Smooth muscle cell (in vitro differentiated cells): Measurements from ENCODE around the gene NCOA1. TPM values are rescaled to one million over a fixed set of nuclear protein-coding genes. Genes with fewer than 3 reads are reported as not detected.

Experiments
- DNase-seq: peaks from one replicate; lab custom pipeline; 2025; ENCODE audit not compliant: unreplicated experiment; lab: John Stamatoyannopoulos, UW
- H2AFZ ChIP-seq: fragments of 200-600 bp; sonication (generic); 2 replicates; pipeline ENCODE4 v1.6.0; 2016; ENCODE audit warnings: antibody characterized with exemption, low read depth, mild to moderate bottlenecking
- H3F3A ChIP-seq: fragments of 200-600 bp; sonication (generic); 2 replicates; pipeline ENCODE4 v1.6.0; 2017; ENCODE audit warnings: antibody characterized with exemption, low read depth
- H3K27ac ChIP-seq: fragments of 200-600 bp; sonication (generic); 2 replicates; pipeline ENCODE4 v1.5.1; 2016; ENCODE audit warnings: low read depth, mild to moderate bottlenecking
- H3K27me3 ChIP-seq: fragments of 200-600 bp; sonication (generic); 2 replicates; pipeline ENCODE4 v1.6.1; 2016; ENCODE audit warnings: low read depth, mild to moderate bottlenecking
- H3K36me3 ChIP-seq: fragments of 200-600 bp; sonication (generic); 2 replicates; pipeline ENCODE4 v1.5.1; 2016; ENCODE audit warnings: low read depth
- H3K4me1 ChIP-seq: fragments of 200-600 bp; sonication (generic); 2 replicates; pipeline ENCODE4 v1.5.1; 2016; ENCODE audit warnings: low read depth
- H3K4me2 ChIP-seq: fragments of 200-600 bp; sonication (generic); 2 replicates; pipeline ENCODE4 v1.6.0; 2016; ENCODE audit warnings: mild to moderate bottlenecking
- H3K4me3 ChIP-seq: fragments of 200-600 bp; sonication (generic); 2 replicates; pipeline ENCODE4 v1.5.1; 2016; ENCODE audit warnings: mild to moderate bottlenecking
- H3K79me2 ChIP-seq: fragments of 200-600 bp; sonication (generic); 2 replicates; pipeline ENCODE4 v1.6.0; 2016; ENCODE audit warnings: low read depth, mild to moderate bottlenecking
- H3K9ac ChIP-seq: fragments of 200-600 bp; sonication (generic); 2 replicates; pipeline ENCODE4 v1.6.0; 2016; ENCODE audit warnings: low read depth
- H3K9me3 ChIP-seq: fragments of 200-600 bp; sonication (generic); replicated peaks from 2 replicates; pipeline ENCODE4 v1.5.1; 2016; ENCODE audit warnings: low read depth
- H4K20me1 ChIP-seq: fragments of 200-600 bp; sonication (generic); 2 replicates; pipeline ENCODE4 v1.6.0; 2016; ENCODE audit warnings: low read depth
- WGBS: methylation state at CpG from one replicate; pipeline ENCODE4 v1.1.7; 2016; ENCODE audit warnings: low lambda C conversion rate; 5-methylcytosine and 5-hydroxymethylcytosine counted together
- polyA plus RNA-seq: library from polyadenylated mRNA; unstranded; fragments of >200 nt; fragmentation: Nextera tagmentation; extraction: Ambion mirVana; gene quantifications from 2 replicates; pipeline ENCODE4 v1.2.1, GENCODE V29; 2016
- total RNA-seq: library from RNA; depleted of rRNA; stranded (reverse); fragments of >200 nt; gene quantifications from 2 replicates; pipeline ENCODE4 v1.2.3, GENCODE V29; 2014
- TF ChIP-seq, protein P1 (sequence below): fragments of 200-600 bp; sonication (generic); IDR thresholded peaks from 2 replicates; pipeline ENCODE4 v1.5.1; 2017; ENCODE audit warnings: borderline replicate concordance, mild to moderate bottlenecking, antibody characterized with exemption; ENCODE audit not compliant: insufficient read depth, poor library complexity, severe bottlenecking

Gene NCOA1
- total and polyA plus RNA-seq, 2 experiments from 2014 or later: 8.5 to 21.0 TPM

DNA sequence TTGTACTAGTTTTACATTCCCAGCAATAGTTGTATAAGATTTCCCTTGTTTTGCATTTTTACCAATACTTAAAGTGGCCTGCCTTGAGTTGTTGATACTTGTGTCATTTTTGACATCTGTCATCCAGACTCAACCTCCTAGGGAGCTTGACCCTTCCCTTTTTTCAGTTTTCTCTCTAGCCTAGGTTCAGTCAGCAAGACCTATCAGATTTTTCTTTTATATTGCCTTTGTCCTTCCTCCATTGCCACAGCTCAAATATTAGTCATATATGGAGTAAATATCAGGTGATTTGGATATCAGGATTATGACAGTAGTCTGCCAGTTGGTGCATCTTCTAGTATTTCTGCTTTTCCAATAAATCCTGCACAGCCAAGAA, 315.6 kb downstream of the NCOA1 start:
- Histone ChIP-seq H3K4me3 (no peak overlapping the region), H3K27ac (no peak overlapping the region), H3K9ac (no peak overlapping the region), H3K27me3 (no peaks in the 10 kb centered on the region), H3K36me3 (no peaks in the 10 kb centered on the region), H3F3A (no peaks in the 10 kb centered on the region), H3K4me1 (no peaks in the 10 kb centered on the region), H3K9me3 (no peaks in the 10 kb centered on the region), H3K4me2 (no peak overlapping the region), H4K20me1 (no peaks in the 10 kb centered on the region), H3K79me2 (peaks cover 56% of the 10 kb centered on the region), H2AFZ (no peak overlapping the region)
- DNase-seq: no peak
- TF ChIP-seq, protein P1, sequence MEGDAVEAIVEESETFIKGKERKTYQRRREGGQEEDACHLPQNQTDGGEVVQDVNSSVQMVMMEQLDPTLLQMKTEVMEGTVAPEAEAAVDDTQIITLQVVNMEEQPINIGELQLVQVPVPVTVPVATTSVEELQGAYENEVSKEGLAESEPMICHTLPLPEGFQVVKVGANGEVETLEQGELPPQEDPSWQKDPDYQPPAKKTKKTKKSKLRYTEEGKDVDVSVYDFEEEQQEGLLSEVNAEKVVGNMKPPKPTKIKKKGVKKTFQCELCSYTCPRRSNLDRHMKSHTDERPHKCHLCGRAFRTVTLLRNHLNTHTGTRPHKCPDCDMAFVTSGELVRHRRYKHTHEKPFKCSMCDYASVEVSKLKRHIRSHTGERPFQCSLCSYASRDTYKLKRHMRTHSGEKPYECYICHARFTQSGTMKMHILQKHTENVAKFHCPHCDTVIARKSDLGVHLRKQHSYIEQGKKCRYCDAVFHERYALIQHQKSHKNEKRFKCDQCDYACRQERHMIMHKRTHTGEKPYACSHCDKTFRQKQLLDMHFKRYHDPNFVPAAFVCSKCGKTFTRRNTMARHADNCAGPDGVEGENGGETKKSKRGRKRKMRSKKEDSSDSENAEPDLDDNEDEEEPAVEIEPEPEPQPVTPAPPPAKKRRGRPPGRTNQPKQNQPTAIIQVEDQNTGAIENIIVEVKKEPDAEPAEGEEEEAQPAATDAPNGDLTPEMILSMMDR: no peak

DNA sequence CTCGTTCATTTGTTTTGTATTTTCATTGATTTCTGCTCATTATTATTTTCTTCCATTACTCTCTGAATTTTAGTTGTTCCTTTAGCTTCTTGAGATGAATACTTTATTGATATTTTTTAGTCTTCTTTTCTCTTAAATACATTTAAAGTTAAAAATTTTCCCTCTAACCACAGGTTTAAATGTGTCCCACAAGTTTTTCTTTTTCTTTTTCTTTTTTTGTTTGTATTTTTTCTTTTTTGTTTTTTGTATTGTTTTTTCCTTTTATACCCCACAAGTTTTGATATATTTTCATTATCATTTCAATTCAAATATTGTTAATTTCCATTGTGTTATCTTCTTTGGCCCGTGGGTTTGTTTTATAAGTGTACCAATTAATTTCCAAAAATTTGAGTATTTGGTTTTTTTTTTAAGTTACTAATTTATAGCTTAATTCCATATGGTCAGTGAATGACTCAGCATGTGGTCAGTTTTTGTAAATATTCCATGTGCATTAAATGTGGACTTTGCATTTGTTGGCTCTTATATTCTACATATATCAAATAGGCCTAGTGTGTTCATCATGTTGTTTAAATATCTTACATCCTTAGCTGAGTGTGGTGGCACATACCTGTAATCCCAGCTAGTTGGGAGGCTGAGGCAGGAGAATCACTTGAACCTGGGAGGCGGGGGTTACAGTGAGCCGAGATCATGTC, 318.4 kb downstream of the NCOA1 start:
- no peak for DNase-seq
- Histone ChIP-seq H2AFZ (no peak overlapping the region), H3K36me3 (no peaks in the 10 kb centered on the region), H3F3A (no peaks in the 10 kb centered on the region), H3K9ac (no peak overlapping the region), H4K20me1 (no peaks in the 10 kb centered on the region), H3K27me3 (no peaks in the 10 kb centered on the region), H3K4me1 (no peaks in the 10 kb centered on the region), H3K4me3 (no peak overlapping the region), H3K4me2 (no peak overlapping the region), H3K79me2 (peaks cover 67% of the 10 kb centered on the region), H3K9me3 (no peaks in the 10 kb centered on the region), H3K27ac (no peak overlapping the region)
- TF ChIP-seq, protein P1: no peak
- WGBS: 98% methylated on average over 4 of the region's 4 CpGs

DNA sequence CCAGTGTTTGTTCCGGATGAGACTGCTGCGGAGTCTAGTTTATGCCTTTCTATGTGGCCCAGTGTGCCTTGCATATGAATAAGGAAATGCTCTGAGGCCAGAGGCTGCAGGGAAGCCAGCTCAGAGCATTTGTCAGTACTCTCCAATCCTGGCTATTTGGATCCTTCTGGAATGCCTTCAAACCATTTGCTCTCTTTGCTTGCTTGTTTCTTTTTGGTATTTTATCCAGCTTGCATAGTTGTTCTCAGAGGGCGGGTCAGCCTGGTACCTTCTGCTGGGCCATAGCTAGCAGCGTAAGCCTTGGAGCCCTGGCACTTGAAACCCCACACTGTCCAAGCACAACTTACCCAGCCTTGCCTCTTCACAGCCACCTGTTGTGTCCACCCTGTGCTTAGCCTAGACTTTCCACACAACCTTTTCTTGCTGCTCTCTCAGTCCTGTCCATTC, 322.7 kb downstream of the NCOA1 start:
- no peak for DNase-seq
- no peak overlapping the region for H3K4me3 ChIP-seq
- H3K4me1 ChIP-seq: no peaks in the 10 kb centered on the region
- H3K4me2 ChIP-seq: no peak overlapping the region
- H2AFZ ChIP-seq: no peak overlapping the region
- H3K36me3 ChIP-seq: no peaks in the 10 kb centered on the region
- no peak overlapping the region for H3K9ac ChIP-seq
- 97% methylated on average over 4 of the region's 4 CpGs for WGBS
- H4K20me1 ChIP-seq: no peaks in the 10 kb centered on the region
- no peaks in the 10 kb centered on the region for H3K9me3 ChIP-seq
- H3F3A ChIP-seq: peaks cover 9% of the 10 kb centered on the region
- TF ChIP-seq, protein P1: no peak
- H3K27me3 ChIP-seq: no peaks in the 10 kb centered on the region
- H3K27ac ChIP-seq: no peak overlapping the region
- peaks cover 40% of the 10 kb centered on the region for H3K79me2 ChIP-seq

DNA sequence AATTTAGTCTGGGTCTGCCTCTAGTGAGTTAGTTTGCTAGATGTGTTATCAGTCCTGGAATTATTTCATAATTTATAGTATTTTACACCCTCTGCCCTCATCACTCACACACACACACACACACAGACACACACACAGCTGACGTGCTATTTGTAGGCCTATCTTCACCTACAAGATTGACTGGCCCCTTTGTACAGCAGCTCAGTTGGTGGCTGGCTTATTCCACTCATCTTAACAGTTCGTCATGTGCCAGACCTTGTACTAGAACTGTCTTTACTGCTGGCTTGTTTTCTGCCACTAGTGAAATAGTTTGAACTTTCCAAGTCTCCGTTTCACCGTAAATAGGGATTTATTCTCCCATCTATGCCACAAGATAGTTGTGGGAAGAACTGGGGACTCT, 323.5 kb downstream of the NCOA1 start:
- Histone ChIP-seq H4K20me1 (no peaks in the 10 kb centered on the region), H2AFZ (no peak overlapping the region), H3K27me3 (no peaks in the 10 kb centered on the region), H3K4me1 (no peaks in the 10 kb centered on the region), H3K9ac (no peak overlapping the region), H3K36me3 (no peaks in the 10 kb centered on the region), H3K4me2 (no peak overlapping the region), H3K79me2 (peaks cover 31% of the 10 kb centered on the region), H3K9me3 (no peaks in the 10 kb centered on the region), H3F3A (peaks cover 9% of the 10 kb centered on the region), H3K4me3 (no peak overlapping the region), H3K27ac (no peak overlapping the region)
- TF ChIP-seq, protein P1: no peak
- no peak for DNase-seq
- 70% methylated on average over 4 of the region's 4 CpGs for WGBS
